Measurements from ENCODE around the gene NPB.

- TF ChIP-seq CTCF (IDR thresholded peaks at IDR 0.05) (no peak), POLR2A (IDR thresholded peaks at IDR 0.05) (no peak)
Observed at GRCh38 chr17:81909966-81910839, 8.2 kb downstream of the NPB start.

Measured in adrenal gland (tissue), 5 donors.